ENCODE data around the gene MTPN. TPM values are rescaled to one million over a fixed set of nuclear protein-coding genes. Genes with fewer than 3 reads are reported as not detected.

MTPN gene
- total and polyA plus RNA-seq, 8 donors, result 106 to 130 (median 122) TPM

DNA sequence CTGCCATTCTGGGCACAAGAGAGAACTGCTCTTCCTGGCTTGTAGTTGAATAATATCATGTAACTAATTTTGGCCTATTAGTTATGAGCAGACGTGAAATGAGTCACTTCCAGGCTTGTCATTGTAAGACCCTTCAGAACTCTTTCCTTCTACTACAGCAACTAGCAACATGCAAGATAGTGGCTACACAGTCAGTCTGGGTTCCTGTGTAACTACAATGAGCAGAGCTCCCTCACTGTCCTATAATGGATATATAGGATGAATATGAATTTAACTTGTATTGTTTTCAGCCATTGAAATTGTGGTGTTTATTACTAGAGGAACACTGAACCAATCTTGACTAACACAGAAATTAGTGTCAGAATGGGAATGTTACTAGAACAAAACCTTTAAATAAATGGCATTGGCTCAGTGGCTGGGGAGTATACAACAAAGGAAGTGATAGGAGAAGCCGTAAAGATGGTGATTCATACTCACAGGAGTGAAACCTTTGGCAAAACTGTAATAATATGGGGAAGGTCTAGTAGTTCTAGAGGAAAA is 2.9 kb upstream of the MTPN start:
- intact Hi-C loops (cut with DNase I), result no loop called here
- H3K4me3 ChIP-seq, result peak overlapping the region in 1 of 2 donors; percentile 17
- no peaks in the 10 kb centered on the region for H3K36me3 ChIP-seq
- H3K4me1 ChIP-seq, result peaks cover 12 to 50% of the 10 kb centered on the region in 2 donors
- H3K27me3 ChIP-seq, result no peaks in the 10 kb centered on the region
- H3K27ac ChIP-seq, result peak overlapping the region; percentile 71 to 89
- TF ChIP-seq CTCF (IDR thresholded peaks at IDR 0.05), result no peak
- DNase-seq (no peak), ATAC-seq (no peak)
- H3K9me3 ChIP-seq, result no peaks in the 10 kb centered on the region

- Histone ChIP-seq H3K4me1 (peaks cover 12 to 55% of the 10 kb centered on the region in 2 donors), H3K4me3 (no peak overlapping the region), H3K27me3 (no peaks in the 10 kb centered on the region), H3K36me3 (no peaks in the 10 kb centered on the region), H3K9me3 (no peaks in the 10 kb centered on the region), H3K27ac (peak overlapping the region; percentile 71 to 89)
- intact Hi-C loops (cut with DNase I), result no loop called here
- ATAC-seq (no peak), DNase-seq (no peak)
- no peak for TF ChIP-seq CTCF (IDR thresholded peaks at IDR 0.05)
These were observed 2.4 kb upstream of the MTPN start for GRCh38 chr7:135979471-135980011.

DNA sequence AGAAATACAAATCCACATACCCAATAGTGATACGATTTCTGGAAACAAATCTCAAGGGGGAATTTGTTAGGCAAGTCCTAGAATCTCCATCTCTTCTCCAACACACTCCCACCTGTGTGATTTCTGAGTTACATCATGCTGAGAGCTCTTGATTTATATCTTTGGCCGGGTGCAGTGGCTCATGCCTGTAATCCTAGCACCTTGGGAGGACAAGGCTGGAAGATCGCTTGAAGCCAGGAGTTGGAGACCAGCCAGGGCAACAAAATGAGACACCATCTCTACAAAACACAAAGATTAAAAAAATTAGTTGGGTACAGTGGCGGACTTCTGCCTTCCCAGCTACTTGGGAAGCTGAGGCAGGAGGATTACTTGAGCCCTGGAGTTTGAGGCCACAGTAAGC is 1.5 kb upstream of the MTPN start:
- Histone ChIP-seq H3K36me3 (no peaks in the 10 kb centered on the region), H3K27ac (no peak overlapping the region), H3K27me3 (no peaks in the 10 kb centered on the region), H3K9me3 (no peaks in the 10 kb centered on the region), H3K4me3 (no peak overlapping the region), H3K4me1 (peaks cover 12 to 65% of the 10 kb centered on the region in 2 donors)
- intact Hi-C loops (cut with DNase I), result no loop called here
- no peak for ATAC-seq
- no peak for DNase-seq
- TF ChIP-seq CTCF (IDR thresholded peaks at IDR 0.05), result no peak

GRCh38 chr7:135977742-135978066 is 545 bp upstream of the MTPN start:
- H3K36me3 ChIP-seq, result no peaks in the 10 kb centered on the region
- H3K27me3 ChIP-seq, result no peaks in the 10 kb centered on the region
- peak overlapping the region; percentile 92 to 97 for H3K4me3 ChIP-seq
- H3K4me1 ChIP-seq, result peaks cover 12 to 73% of the 10 kb centered on the region in 2 donors
- intact Hi-C loops (cut with DNase I), result no loop called here
- H3K27ac ChIP-seq, result peak overlapping the region; percentile 86 to 94
- no peaks in the 10 kb centered on the region for H3K9me3 ChIP-seq
- no peak for DNase-seq
- TF ChIP-seq CTCF (IDR thresholded peaks at IDR 0.05), result no peak
- ATAC-seq, result no peak

DNA sequence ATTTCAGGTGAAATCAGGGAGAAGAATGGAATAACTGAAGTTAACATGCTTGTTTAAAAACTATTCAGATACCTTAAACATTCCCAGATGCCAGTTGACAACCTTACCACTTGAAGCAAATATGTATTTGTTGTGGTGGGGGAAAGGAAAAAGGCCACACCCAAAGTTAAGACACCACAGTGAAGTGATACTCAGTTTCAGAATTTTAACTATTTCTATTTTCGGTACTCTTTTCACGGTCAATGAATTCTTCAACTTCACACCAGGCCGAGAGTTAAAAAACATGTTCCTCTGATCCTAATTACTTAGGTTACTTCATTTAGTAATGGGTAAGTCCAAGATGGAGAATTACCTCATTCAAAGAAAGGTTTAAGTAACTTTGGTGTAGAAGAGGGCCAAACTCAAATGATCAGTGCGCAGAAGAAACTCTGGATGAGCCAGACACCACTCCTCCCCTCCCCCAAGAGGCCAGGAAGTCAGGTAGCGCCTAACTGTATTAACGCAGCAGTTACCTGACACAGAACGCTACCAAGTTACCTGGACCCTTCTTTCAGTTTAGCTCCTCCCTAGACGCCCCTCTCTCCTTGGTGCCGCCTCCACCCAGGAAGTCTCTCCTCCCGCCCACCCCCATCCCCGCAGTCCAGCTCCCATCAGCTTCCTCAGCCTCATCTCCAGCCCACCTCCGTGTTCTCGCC is 700 bp downstream of the MTPN start:
- intact Hi-C loops (cut with DNase I), result no loop called here

More for the DNA sequence above, 700 bp downstream of the MTPN start:
- H3K27me3 ChIP-seq, result no peaks in the 10 kb centered on the region
- peaks cover 12 to 73% of the 10 kb centered on the region in 2 donors for H3K4me1 ChIP-seq
- peak overlapping the region; percentile 92 to 97 for H3K4me3 ChIP-seq
- H3K9me3 ChIP-seq, result no peaks in the 10 kb centered on the region
- H3K27ac ChIP-seq, result peak overlapping the region; percentile 86 to 94
- no peak for DNase-seq
- no peaks in the 10 kb centered on the region for H3K36me3 ChIP-seq
- ATAC-seq, result peak; percentile 49
- TF ChIP-seq CTCF (IDR thresholded peaks at IDR 0.05), result no peak
